ENCODE results near the gene PRELID3B.
"Not testable (repeated sequence)": the region's sequence is repeated elsewhere in the genome, so short reads cannot be mapped to it uniquely, and the experiment has no call there.

PRELID3B gene

DNA sequence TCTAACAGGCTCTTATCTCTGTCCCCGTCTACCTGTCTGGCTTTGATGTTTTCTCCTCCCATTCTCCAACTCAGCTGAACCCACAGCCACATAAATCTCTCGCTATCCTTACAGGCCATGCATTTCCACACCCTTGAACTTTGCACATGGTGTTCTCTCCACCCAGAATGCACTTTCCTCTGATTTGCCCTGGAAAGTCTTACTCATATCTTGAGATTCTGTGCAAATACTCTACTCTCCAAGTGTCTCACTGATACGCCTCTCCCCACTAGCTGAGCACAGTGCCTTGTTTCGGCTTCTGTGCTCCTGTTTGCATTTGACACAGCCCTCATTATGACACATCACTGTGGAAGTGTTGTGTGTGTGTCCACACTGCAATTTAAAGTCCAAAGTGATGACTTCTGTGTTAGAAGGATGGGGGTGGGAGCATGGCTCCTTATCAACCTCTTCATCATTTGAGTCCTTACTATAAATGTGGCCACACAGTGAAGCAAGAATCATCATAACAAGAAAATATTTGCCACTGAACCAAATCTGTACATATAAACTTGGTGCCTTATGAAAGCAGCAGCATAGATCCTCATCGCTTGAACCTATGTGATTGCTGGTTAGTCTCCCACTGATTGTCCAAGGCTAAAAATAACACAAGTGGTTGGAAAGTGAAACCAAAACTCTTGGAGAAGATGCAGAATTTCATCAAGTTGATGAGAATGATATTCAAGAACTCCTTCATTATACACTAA is 5.5 kb upstream of the PRELID3B start:
- no peak for DNase-seq

DNA sequence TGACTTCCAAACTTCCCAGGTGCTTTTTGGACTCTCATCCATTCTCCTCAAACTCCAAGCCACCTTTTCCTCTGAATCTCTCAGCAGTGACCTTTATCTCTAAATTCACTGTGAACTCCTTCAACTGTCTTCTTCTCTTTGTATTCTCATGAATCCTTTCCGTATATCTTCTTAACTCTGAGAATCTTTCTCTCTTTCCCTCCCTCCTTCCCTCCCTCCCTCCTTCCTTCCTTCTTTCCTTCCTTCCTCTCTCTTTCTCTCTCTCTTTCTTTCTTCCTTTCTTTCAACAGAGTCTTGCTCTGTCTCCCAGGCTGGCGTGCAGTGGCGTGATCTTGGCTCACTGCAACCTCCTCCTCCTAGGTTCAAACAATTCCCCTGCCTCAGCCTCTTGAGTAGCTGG is 4.3 kb upstream of the PRELID3B start:
- no peak for DNase-seq

DNA sequence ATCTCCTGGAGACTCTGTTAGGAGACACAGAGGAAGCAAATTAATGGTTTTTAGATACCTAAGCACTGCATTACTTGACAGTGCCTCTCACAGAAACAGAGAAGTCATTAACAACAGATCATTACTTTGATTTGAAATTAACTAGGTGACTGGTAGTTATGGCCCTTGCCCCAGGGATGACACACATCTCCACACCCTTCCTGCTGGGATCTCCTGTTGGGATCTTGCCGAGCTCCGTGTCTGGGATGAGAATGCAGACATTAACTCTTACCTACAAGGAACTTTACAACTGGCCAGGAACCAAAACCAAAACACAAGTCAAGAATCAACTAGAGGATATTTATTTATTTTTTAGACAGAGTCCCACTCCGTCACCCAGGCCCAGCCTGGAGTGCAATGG is 2.2 kb upstream of the PRELID3B start:
- no peak for DNase-seq

DNA sequence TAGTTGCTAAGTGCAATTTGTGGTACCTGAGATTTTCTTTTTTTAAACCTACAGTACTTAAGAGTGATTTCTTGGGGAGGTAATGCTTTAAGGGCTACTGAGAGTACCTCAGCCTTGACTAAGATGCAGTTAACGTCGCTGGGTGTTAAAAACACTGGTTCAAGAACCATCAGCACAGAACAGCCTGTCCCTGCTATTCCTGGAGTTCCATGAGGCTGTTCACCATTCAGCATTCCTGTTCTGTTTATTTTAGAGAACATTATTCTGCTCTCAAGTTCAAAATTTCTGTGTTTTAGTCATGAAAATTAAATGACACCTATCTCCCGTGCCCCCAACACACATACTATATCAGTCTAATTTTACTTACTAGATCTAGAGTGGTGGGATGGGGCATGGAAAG is 1.7 kb upstream of the PRELID3B start:
- DNase-seq: no peak

DNA sequence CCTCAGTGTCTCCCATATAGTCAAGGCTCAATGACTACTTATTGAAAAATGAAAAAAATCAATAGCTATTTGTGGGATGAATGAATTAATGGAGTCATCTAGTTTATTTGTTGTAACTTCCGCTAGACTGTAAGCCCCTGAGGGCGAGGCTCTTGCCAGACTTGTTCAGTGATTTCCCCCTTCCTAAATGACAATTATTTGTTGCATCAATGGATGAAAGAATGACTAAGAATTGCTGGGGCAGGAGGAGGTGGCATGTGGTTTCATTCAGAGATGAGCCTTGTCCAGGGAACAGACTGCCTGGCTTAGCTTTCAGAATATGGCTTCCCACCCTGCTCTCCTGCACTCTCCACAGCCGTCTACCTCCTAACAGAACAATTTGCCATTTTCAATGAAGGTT is 1.1 kb upstream of the PRELID3B start:
- DNase-seq: no peak

DNA sequence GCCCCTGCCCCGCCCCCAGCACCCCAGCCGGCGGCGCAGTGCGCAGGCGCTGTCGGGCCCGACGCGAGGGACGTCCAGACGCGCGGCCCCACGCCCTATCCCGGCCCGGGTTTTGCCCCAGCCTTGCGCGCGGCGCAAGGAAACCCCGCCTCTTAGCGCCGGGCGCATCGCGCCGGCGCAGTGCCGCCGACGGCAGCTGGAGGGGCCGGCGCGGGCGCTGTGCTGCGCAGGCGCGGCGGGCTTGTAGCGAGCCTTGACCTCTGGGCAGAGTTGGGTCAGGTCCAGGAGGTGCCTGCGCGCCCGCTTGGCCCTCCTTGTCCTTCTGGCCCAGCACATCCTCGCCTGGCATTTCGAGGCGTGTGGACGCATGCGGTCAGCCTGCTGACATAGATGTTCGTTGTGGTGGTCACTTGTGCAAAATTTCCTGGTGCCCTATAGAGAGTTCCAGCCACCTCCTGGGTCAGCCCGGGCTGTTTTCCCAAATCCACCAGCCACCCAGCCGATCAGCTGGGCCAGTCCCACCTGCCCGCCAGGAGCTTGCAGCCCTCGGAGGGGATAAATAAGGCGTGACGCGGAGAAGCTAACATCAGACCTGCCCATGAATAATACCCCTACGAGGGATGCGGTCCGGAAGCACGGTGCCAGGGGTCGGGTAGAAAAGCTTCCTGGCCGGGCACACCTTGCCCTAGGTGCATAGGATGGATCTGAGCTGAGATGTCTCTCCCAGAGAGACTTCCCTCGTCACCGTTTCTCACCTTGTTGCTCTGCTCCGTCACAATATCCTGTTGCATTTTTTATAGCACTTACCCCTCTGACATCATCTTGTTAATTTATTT is 428 bp upstream of the PRELID3B start:
- peak; percentile 92 for DNase-seq

DNA sequence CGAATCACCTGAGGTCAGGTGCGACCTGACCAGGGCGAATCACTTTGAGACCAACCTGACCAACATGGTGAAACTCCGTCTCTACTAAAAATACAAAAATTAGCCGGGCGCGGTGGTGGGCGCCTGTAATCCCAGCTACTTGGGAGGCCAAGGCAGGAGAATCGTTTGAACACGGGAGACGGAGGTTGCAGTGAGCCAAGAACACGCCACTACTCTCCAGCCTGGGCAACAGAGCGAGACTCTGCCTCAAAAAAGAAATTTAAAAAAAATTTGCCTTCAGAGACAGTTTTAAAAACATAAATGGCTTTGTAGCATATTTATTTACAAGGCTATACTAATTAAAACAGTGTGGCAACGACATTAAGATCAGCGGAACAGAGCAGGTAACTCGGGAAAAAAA is 1.1 kb downstream of the PRELID3B start:
- DNase-seq: not testable (repeated sequence)

DNA sequence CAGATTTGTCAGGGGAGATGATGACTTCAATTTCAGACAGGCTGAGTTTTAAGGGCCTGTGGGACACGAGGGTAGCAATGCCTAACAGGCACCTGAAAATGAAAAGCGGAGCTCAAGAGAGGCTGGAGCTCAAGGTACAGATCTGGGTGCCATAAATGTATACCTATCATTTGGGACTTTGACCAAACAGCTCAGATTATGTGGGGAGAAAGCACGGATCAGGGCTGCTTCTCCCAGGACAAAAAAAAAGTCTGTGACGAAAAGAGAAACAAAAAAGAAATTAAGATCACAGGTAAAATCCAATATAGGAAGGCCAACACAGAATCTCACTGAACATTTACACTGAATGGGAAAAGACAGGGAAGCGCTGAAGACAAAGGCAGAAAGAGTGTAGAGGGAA is 1.9 kb downstream of the PRELID3B start:
- no peak for DNase-seq

DNA sequence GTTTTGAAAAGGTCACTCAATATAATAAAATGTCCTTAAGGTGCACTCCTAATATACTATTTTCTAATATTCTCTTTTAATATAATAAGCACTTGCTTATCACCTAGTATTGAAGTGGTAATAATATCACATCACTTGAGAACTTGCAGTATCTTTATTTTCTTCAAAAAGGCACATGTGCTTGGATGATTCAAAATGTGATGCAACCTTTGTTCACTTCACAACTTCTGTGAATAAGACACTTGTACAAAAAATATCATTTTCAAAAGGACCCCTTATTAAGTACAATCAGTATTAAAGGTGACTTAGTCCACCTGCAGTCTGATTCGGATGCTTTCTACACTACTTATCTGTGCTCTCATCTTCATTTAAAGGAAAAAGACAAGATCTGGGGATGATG is 3.4 kb downstream of the PRELID3B start:
- DNase-seq: no peak

DNA sequence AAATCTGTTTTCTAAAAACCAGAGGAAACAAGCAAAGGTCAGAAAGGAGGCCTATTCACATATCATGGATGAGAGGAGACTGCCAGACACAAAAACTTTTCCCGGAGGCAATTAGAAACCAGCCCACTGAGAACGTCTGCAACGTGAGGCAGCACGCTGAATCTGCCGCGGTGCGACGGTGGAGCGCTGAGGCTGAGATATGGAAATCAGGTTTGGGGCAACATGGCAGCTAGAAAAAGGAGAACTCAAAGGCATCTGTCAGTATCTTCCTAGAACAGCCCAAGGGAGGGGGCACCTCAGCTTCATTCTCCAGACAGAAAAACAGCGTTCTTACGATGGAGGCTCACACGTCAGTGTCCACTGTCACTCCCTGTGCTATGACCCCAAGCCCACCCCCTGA is 5.2 kb downstream of the PRELID3B start:
- DNase-seq: no peak

DNA sequence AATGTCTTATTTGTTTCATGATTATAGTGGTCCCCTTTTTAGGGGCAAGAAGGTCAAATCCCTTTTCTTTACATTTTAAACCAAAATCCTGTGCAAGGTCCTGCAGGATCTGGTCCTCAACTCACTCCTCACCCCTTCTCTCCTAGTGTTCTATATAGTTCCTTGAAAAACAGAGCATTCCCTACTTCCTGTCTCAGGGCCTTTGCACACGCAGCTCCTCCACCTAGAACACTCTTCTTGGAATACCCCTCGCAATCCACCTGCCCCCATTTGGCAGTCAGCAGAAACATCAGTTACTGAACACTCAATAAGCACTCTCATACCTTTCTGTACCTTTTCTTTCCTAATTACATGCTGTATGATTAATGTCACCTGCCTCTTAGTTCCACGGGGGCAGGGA is 7.2 kb downstream of the PRELID3B start:
- no peak for DNase-seq

DNA sequence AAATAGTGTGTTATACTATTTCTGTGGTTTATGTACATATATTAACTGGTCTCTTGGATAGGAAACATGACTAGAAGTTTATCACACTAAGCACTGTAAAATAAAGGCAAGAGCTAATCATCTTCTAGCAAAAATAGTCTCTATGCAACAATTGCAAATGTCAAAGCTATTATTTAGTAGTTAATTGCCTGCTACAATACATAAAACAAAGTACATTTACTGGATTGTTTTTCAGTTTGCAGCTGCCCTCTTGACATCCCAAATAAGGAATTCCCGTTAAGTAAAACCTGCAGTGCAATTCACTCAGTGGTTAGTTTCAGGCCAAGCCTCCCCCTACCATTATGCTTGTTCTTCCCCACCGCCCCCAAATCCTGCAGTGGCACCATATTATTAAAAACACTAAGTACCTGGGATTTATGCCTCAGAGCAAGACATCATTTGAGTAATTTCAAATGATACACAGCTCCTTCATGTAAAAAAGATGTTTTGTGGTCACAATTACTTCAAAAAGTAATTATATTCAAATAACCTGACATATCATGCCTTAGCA is 8.9 kb downstream of the PRELID3B start:
- DNase-seq: no peak

DNA sequence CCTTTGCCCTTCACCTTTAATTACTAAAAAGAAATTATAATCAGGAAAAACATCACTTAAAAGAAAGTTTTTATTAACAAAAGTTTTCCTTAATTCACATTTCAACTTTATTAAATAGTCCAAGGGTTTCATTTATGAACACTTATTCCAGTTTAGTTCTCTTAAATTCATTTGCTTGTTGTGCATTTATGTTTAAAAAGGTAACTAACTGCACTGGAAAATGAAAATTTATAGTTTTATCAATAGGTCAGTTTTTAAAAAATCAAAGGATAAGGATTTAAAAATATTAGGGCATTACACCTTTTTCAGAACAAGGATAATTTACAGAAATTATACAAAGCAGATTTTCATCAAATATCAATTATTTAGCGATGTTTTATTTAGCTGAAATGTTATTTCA is 9.5 kb downstream of the PRELID3B start:
- no peak for DNase-seq

DNA sequence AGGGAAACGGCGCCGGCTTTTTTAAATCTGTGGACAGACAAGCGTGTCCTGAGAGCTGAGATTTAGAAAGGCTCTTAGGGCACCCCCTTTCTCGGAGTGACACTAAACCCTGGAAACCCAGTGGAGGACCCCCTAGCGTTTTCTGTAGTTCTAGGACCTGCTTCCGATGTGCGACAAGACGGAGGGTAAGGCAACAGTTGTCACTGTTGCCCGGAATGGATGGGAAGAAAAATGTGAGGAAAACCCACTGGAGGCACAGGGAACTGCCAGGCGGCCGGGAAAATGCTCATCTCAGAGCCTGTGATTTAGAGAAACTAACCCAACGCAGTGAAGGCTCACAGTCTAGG is 9.9 kb downstream of the PRELID3B start:
- DNase-seq: no peak

DNA sequence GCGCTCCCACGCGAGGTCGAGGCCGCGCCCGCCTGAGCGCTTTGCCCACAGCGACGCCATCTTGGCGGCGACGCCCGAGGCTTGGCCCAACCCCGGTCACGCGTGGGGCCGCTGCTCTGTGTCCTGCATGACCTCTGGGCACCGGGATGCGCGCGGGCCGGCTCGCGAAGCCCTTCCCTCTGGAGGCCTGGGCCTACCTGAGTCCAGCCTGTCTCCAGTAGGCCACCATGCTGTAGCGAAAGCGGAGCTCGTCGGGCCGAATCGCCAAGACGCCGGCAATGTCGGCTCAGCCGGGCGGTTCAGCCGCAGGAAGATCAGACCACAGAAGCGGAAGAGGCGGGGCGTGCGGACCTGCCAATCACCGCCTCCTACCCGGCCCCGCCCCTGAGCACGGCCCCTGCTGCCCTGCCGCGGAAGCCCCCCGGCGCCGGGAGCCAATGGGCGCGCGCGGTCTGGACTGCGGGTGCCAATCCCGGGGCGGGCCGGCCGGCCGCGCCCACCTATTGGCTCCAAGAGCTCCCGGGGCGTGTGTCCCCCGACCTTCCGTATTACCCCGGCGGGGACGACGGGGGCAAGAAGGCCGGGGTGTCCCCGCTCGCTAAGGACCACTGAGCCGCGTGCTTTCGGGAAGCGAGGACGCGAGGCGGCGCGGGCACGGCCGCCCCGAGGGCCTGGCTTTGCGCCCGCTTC is 10.4 kb downstream of the PRELID3B start, which contains the start of gene ATP5F1E:
Gene ATP5F1E (minus strand): TSS at position 313 of the 690 bp plus-strand sequence. CDS start 84 bp downstream, at position 229.
- DNase-seq: peak; percentile 87

DNA sequence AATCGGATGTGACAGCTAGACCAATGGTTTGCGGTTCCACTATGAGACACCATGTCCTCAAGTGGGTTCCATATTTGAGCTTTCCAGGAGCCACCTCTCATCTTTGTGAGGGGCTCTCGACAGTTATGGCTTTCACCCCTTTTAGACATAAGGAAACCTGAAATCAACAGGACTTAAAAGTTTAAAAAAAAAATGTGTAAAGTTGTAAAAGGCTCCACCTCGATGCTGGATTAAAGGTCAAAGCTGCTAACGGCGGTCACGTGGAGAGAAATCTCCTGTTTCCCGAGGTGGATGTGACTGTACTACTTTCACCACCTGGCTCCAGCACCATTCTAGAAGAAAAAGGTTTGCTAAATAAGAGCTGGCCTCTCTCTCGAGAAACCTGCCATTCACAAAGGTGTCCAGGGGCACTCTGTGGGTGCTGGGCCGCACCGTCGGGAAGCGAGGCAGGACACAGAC is 11.0 kb downstream of the PRELID3B start:
- DNase-seq: no peak

DNA sequence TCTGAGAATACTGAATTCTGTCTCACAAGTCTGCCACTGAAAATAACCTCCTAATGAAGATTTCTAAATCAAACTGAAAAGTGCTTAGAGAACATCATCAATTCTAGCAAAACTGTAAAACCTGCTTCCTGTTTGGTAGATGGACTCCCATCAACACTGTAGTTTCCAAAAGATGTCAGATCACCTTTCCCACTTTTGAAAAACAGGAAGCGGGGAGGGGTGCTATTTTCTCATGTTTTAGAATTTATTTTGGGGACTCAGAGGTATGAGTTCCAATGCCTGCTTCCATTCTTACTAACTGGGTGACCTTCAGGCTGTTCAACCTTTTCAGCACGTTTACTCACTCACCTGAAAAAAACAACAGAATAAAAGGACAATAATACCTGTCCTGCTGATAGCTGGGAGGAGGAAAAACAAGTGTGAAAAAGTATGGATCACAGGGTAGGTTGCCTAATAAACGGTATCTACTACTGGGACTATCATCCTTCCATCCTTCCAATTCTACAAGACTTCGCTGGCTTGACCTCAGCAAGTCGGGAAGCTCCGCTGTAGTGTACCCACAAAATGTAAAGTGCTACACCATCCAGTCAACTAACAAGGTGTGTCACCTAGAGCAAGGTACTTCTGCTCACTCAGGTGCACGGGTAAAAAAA is 11.5 kb downstream of the PRELID3B start:
- no peak for DNase-seq

DNA sequence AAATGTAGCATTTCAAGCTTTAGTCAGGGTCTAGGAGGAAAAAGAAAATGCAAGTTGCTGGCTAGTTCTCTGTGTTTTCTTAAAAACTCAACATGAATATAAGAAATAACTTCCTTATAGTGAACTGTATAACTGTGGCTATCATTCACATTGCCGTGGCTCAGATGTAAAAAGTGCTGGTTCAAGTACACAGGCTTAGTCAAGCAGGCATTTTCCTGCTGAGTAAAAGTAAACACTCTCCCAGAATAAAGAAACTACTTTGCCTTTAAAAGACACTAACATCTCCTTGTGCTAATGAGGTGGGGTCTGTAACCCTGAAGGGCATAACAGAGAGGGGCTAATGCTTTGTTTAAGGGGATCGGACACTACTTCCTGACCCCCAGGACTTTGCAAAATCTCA is 13.8 kb downstream of the PRELID3B start:
- DNase-seq: no peak

DNA sequence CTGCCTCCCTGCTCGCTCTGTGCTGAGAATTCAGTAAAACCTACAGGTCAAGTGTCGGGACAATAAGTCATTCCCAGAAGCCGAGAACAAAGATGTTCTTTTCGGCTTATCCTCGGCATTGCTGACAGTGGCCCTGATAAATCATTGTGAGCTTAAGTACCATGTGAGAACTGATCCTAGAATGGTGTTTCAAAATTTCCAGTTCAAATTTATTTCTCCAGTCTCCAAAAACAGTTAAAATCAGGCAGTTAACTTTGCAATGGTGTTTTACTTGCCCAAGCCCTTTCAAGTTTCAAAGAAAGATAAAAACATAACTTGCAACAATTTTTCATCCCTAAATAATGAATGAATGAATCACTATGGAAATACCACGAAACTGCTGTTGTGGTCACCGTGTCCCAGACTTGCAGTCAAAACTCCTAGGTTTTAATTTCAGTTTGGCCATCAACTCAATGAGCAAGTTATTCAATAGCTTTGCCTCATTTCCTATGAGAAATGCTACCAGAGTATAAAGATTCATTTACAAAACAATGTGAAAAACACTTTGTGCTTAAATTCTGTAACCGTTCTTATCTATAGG is 14.8 kb downstream of the PRELID3B start:
- DNase-seq: no peak

DNA sequence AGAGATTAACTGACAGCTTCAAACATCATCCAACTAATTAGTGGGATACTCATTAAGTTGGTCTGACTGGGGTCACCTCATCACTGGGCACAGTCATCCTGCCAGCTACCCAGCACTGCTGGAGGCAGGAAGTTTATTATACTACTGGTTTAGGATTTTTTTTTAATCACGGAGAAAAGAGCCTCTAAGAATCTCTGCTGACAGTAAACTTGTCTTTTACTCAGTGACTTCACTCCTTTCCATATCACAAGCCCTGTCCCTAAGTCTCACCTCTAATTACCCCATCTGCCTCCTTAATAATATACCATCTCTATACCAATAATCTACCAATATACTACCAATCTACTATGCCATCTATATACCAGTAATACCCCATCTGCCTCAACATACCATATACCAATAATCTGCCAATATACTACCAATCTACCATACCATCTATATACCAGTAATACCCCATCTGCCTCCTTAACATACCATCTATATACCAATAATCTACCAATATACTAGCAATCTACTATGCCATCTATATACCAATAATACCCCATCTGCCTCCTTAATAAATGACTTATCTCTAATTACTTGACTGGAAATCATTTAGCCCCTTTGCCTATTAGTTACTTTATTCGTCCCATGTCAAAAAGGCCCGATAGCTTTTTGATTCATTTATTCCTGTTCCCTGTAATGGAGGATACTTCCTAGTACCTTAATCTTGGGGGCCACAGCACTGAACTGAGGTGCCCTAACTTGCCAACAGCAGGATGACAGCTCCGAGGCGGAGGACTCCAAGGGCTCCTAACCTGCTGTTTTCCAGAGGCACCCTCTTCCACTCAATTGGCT is 15.5 kb downstream of the PRELID3B start:
- DNase-seq: no peak

DNA sequence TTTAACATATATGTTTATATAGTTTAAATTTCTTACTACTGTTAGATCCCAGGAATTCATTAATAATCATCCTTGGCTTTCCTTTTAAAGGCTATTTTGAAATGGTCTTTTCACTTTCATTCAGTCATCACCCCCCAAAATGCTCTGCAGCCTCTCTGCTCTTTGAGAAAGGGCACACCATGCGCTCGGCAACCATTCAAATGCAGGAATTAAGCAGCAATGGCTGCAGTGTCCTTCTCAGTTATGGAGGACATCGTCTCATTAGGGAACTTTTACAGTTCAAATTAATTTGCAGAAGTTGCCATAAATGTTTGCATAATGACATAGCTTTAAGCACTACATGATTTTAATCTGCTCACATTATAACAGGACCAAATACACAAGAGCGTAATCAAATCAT is 17.1 kb downstream of the PRELID3B start:
- no peak for DNase-seq

DNA sequence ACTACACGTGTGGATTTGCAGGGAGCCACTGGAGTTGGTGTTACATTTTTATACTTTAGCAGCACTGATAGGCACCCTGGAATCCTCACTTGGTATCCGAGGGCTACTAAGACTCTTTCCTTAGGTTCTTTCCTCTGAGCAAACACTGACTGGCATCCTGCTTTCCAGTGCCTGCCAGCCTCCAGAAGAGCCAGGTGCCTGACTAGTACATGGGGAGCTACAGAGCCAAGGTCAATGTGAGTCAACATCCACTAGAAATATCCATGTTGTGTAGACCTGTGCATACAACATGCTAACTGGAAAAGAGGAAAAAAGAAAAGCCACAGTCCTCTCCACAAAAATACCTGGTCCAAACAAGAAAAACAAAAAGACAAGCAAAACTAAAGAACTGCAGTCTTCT is 17.5 kb downstream of the PRELID3B start:
- DNase-seq: no peak

Data from KG1 (cell line).